ENCODE data around the gene PLCL2.
A peak's percentile ranks its signal among the peaks of the same experiment; 100 is the strongest.

DNA sequence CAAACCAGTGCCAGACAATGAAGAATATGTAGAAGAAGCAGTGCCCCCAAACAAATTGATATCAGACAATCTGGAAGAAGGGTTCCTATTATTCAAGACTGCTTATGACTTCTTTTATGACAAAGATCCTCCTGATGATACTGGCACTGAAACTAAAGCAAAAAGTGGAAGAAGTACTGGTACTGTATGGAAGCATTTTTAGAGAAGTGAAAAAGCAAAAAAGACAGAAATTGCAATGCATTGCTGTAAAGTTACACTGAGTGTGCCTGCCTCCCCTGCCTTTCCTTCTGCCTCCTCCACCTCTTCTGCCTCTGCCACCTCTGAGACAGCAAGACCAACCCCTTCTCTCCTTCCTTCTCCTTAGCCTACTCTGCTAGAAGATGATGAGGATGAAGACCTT lies 167.6 kb downstream of the PLCL2 start:
- TF ChIP-seq MTA3 (IDR thresholded peaks at IDR 0.05; ENCODE audit: borderline replicate concordance, low read length) (peak; percentile 80; the same call in 1 of the 2 replicates), ZBED1 (IDR thresholded peaks at IDR 0.05; ENCODE audit: borderline replicate concordance) (no peak), CHD2 (IDR thresholded peaks at IDR 0.05; ENCODE audit: borderline replicate concordance, low read depth, low read length) (no peak)

Data from GM12878 (cell line).